SK-N-SH (cell line): ENCODE results near the gene TAS1R1.

Experiments
- CHD2 ChIP-seq: fragments of 150-350 bp; IDR thresholded peaks from 2 replicates; pipeline ENCODE4 v1.6.1; 2018; ENCODE audit warnings: low read length; ENCODE audit not compliant: partially characterized antibody
- CTCF ChIP-seq: fragments of 200-600 bp; sonication (generic); IDR thresholded peaks from 2 replicates; pipeline ENCODE4 v1.6.1; 2017; ENCODE audit warnings: antibody characterized with exemption, mild to moderate bottlenecking, moderate library complexity
- EP300 ChIP-seq, 2 experiments: IDR thresholded peaks; 2 replicates each; pipeline versions ENCODE4 v1.4.0 to v1.6.1; 2012; ENCODE audit warnings: borderline replicate concordance in 1 of 2, low read depth in 1 of 2, low read length in 1 of 2
- FOXM1 ChIP-seq: IDR thresholded peaks from 2 replicates; pipeline ENCODE4 v1.4.0; 2012; ENCODE audit warnings: low read depth, mild to moderate bottlenecking
- MAX ChIP-seq: IDR thresholded peaks from 2 replicates; pipeline ENCODE4 v1.4.0; 2012; ENCODE audit warnings: low read depth
- MEF2A ChIP-seq: IDR thresholded peaks from 2 replicates; pipeline ENCODE4 v1.4.0; 2012; ENCODE audit warnings: low read depth, borderline replicate concordance
- POLR2AphosphoS5 ChIP-seq: IDR thresholded peaks from 2 replicates; pipeline ENCODE4 v1.6.1; 2012; ENCODE audit warnings: low read depth, low read length
- SMC3 ChIP-seq: IDR thresholded peaks from 2 replicates; pipeline ENCODE4 v1.6.1; 2012; ENCODE audit warnings: low read depth, low read length, improper control_type of control experiment
- YY1 ChIP-seq: IDR thresholded peaks from 2 replicates; pipeline ENCODE4 v1.4.0; 2012; ENCODE audit warnings: low read depth, mild to moderate bottlenecking
- ZBTB33 ChIP-seq: IDR thresholded peaks from 2 replicates; pipeline ENCODE4 v1.4.0; 2012; ENCODE audit warnings: low read depth, borderline replicate concordance

GRCh38 chr1:6597777-6598131, 42.6 kb downstream of the TAS1R1 start:
- TF ChIP-seq MEF2A (no peak), SMC3 (no peak), MAX (no peak), ZBTB33 (no peak), CHD2 (no peak), POLR2AphosphoS5 (no peak), CTCF (no peak), EP300 (IDR thresholded peaks at IDR 0.05; ENCODE audit: borderline replicate concordance in 1 of 2, low read depth in 1 of 2, low read length in 1 of 2) (no peak), YY1 (no peak), FOXM1 (no peak)
